HG03442 (cell line): ENCODE results near the gene CYP26A1.
"Not testable (repeated sequence)": the region's sequence is repeated elsewhere in the genome, so short reads cannot be mapped to it uniquely, and the experiment has no call there.

Source experiments
- ATAC-seq: cut with Tn5 transposase; IDR thresholded peaks from one replicate; pipeline ENCODE4 v1.9.1; 2021; ENCODE audit warnings: mild to moderate bottlenecking, moderate library complexity; ENCODE audit not compliant: unreplicated experiment

CYP26A1 gene

GRCh38 chr10:93077860-93078337 lies 4.2 kb downstream of the CYP26A1 start:
- ATAC-seq, result no peak

DNA sequence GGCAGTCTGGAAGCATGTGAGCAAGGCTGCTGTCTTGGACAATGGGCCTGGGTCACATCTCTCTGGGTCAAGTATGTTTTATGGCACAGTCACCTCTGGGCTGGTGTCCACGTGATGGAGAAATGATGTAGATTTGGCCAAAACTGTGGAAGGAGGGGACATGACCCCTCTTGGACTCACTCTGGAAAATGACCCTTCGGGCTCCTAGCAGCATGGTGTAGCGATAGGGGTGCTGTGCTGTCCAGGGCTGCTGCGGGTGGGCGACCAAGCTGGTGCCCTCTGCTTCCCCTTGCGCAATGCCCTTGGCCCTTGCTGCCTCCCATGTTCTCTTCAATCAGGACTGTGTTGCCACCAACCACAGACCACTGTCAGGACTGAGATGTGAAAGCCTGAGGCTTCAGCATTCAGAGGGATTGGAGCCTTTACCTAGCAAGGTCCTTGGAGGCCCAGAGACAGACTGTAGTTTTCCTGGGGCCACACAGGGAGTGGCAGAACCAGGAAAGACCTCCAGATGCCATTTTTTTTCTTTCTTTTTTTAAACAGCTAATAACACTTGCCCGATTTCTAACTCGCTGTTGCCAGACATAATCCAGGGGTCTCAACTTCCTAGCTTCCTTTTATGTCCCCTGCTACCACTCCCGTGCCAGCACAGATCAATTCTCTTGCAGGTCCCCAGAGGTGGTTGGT lies 6.1 kb downstream of the CYP26A1 start:
- ATAC-seq, result no peak

DNA sequence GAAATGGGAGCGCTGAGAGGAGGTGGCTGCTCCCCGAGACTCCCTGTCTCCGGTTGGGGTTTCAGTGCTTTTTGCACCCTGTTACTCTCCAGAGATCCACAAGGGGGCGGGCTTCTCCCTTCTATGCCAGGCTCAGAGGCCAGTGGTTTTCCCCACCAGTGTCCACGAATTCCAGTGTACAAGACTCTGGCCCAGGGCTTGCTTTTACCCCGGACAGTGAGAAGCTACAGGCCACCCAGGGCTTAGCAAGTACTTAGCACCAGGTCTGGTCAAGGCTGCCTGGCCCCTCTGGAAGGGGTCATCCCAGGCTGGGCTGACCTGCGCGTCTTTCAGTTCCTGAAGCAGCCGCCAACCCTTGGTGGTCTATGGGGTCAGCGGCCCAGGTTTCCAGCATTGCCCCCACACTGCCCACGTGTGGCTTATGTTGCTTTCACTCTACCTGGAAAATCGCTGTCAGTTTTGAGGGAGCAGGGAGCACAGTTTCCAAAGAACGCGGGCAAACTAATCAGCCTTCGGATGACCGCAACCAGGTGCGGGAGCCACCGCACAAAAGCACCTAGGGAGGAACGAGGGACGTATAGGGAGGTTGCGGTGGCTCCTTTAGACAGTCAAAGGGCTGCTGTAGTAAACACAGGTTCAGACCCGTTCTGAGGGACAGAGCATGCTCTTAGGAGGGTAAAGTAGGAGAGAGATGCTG lies 6.8 kb downstream of the CYP26A1 start:
- ATAC-seq, result no peak

- ATAC-seq, result no peak
These were observed 7.6 kb downstream of the CYP26A1 start for GRCh38 chr10:93081318-93081717.

DNA sequence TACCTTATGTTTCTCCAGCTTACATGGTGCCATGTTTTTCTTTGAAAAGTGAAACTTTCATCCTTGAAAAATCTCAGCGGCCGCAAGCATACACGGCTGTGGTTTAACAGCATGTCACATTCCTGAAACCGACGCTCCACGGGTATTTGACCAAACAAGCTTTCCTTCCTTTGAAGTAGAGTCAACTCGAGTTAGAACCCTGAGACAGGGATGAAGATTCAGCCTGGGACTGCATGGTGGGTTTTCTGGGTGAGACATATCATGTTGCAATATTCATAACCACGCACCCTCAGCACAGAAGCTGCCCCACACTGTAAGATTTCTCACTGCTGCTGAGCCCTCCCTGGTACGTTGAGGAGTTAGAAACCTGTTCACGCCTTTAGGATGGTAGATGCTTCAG lies 8.1 kb downstream of the CYP26A1 start:
- ATAC-seq, result no peak

DNA sequence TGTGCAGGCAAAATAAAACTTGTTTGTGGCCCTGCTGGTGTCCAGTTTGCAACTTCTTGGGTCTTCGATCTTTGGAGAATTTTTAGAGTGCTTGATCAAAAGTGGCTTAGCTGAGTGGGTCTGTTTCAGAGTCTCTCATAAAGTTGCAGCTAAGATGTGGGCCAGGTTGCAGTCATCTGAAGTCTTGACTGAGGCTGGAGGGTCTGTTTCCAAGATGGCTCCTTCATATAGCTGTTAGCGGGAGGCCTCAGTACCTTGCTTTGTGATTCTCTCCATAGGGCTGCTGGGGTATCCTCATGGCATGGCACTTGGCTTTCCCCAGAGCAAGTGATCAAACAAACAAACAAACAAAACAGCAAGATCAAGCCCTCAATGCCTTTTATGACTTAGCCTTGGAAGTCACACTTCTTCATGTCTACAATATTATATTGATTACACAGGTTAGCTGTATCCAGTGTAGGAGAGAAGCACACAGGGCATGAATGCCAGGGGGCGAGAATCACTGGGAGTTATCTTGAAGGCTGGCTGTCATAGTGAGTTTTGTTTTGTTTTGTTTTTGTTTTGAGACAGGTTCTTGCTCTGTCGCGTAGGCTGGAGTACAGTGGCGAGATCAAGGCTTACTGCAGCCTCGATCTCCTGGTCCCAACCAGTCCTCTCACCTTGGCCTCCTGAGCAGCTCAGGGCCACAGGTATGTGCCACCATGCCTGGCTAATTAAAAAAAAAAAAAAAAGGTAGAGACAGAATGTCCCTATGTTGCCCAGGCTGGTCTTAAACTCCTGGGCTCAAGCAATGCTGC lies 10.2 kb downstream of the CYP26A1 start:
- no peak for ATAC-seq

DNA sequence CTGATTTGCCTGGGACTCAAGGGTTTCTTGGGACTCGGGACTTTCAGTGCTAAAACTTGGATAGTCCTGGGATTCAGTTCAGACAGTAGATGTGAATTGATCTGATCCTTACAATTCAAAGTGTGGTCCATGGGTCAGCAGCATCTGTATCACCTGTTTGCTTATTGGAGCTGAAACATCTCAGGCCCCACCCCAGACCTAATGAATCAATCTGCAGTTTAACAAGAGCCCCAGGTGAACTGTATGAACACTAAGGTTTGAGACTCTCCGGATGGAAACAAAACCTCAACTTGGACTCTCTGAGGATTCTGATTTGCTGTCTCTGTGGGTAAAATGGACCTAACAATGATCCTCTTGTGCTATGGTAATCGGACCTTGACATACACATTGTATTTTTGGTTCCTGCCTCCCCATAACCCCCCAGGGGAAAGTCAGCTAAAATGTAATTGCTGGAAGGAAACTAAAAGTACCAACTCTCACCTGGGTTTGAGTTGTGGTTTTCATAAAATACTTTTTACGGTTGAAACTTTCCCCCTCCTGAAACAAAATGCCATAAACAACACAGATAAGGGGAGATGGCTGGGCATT lies 11.7 kb downstream of the CYP26A1 start:
- no peak for ATAC-seq

GRCh38 chr10:93086289-93086688 lies 12.6 kb downstream of the CYP26A1 start:
- no peak for ATAC-seq

- no peak for ATAC-seq
These were observed 14.2 kb downstream of the CYP26A1 start for GRCh38 chr10:93087846-93088245.

GRCh38 chr10:93088466-93088865 lies 14.8 kb downstream of the CYP26A1 start:
- no peak for ATAC-seq

GRCh38 chr10:93090619-93091018 lies 16.9 kb downstream of the CYP26A1 start:
- no peak for ATAC-seq

GRCh38 chr10:93091960-93092359 lies 18.3 kb downstream of the CYP26A1 start:
- ATAC-seq, result no peak

DNA sequence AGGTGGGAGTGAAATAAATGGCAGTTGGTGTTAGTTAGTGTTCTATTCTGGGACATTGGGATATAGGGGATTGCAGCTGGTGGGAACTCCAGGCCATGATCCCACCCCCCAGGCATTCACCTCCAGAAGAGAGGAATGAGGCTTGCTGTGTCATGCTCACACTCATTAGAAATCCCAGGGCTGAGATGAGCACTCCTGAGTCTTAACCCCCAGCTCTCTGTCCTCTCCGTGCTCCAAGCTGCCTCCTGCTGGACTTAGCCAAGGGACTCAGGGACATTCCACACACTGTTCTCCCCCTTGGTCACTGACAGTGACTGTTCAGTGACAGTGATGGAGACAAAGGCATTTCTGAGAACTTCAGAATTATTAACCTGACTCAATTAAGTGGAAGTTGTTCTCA lies 21.5 kb downstream of the CYP26A1 start:
- ATAC-seq, result no peak

GRCh38 chr10:93096901-93097300 lies 23.2 kb downstream of the CYP26A1 start:
- no peak for ATAC-seq

GRCh38 chr10:93097386-93097785 lies 23.7 kb downstream of the CYP26A1 start:
- no peak for ATAC-seq

DNA sequence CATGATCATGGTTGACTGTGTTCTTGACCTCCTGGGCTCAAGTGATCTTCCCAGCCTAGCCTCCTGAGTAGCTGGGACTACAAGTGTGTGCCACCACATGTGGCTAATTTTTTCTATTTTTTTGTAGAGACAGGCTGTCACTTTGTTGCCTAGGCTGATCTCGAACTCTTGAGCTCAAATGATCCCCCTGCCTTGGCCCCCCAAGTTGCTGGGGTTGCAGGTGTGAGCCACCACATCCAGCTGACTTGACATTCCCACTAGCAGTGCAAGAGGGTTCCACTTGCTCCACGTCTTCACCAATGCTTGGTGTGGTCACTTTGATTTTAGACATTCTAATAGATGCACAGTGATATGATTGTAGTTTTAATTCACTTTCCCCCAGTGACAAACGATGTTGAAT lies 25.1 kb downstream of the CYP26A1 start:
- no peak for ATAC-seq

DNA sequence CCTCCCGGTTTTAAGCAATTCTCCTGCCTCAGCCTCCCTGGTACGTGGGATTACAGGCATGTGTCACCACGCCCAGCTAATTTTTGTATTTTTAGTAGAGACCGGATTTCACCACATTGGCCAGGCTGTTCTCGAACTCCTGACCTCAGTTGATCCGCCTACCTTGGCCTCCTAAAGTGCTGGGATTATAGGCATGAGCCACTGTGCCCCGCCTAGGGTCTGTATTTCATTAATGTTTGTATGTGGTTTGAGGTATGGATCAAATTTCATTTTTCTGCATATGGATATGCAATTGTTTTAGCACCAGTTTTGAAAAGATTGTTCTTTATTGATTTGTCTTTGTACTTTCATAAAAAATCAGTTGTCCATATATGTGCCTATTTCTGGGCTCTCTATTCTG lies 26.0 kb downstream of the CYP26A1 start:
- no peak for ATAC-seq

DNA sequence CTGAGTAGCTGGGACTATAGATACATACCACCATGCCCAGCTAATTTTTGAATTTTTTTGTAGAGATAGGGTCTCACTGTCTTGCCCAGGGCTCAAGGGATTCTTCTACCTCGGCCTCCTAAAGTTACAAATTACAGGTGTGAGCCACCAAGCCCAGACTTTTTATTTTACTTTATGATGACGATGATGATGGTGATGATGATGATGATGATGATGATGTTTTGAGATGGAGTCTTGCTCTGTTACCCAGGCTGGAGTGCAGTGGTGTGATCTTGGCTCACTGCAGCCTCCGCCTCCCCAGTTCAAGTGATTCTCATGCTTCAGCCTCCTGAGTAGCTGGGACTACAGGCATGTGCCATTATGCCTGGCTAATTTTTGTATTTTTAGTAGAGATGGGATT lies 27.5 kb downstream of the CYP26A1 start:
- ATAC-seq, result not testable (repeated sequence)

DNA sequence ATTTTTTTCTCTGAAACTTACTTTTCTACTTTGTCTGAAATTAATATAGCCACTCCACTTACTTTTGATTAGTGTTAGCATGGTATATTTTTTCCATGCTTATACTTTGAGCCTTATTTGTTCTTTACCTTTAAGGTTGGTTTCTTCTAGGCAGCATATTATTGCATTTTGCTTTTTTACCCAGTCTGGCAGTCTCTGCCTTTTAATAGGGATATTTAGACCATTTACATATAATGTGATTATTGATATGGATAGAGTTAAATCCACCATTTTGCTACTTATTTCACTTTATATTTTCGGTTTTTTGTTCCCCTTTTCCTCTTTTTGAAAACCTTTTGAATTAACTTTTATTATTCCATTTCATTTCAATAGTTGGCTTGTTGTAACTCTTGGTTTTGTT lies 30.3 kb downstream of the CYP26A1 start:
- no peak for ATAC-seq

DNA sequence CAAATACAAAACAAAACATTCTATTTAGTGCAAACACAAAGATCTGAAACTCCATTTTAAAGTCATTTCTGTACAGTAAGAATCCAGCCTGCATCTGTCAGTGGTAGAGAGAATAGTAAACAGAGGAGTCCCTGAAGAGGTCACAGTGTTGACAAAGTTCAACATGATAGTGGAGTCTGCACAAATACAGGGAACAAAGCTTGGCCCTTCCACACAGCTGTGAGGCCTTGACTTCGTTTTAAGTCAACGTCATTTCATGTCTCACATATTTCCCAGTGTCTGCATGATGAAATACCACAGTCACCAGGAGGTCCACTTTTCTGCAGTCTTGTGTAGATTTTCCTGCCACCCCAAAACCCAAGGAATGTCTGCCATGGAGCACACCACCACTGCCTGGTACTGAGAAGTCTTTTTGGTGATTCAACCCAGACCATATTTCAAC lies 33.0 kb downstream of the CYP26A1 start:
- ATAC-seq, result peak; percentile 39

- ATAC-seq, result peak; percentile 50
These were observed 36.9 kb downstream of the CYP26A1 start for GRCh38 chr10:93110472-93111146.
